Dendritic cell treated with granulocyte-macrophage colony-stimulating factor and Interleukin-4, amounts not matched to agents 40 ng/mL and 50 ng/mL, for 4 days (primary cell): ENCODE data around the gene TECPR2.

Experiments used
- H3K27ac Mint-ChIP-seq: one replicate; pipeline ENCODE4 v1.8.0; 2022; ENCODE audit warnings: mild to moderate bottlenecking, mixed read lengths
- H3K27me3 Mint-ChIP-seq: one replicate; pipeline ENCODE4 v1.8.0; 2022; ENCODE audit warnings: mild to moderate bottlenecking, mixed read lengths
- H3K36me3 Mint-ChIP-seq: one replicate; pipeline ENCODE4 v1.8.0; 2022; ENCODE audit warnings: low read depth, mixed read lengths
- H3K4me1 Mint-ChIP-seq: one replicate; pipeline ENCODE4 v1.8.0; 2022; ENCODE audit warnings: low read depth, mixed read lengths
- H3K4me3 Mint-ChIP-seq: one replicate; pipeline ENCODE4 v1.8.0; 2022; ENCODE audit warnings: mild to moderate bottlenecking, moderate library complexity, mixed read lengths
- H3K9me3 Mint-ChIP-seq: one replicate; pipeline ENCODE4 v1.8.0; 2022; ENCODE audit warnings: mixed read lengths
- intact Hi-C: fragments of 100-400 bp; cut with micrococcal nuclease; formaldehyde crosslinking; loops from one replicate; pipeline ENCODE4 v1.15.0; 2022

Gene TECPR2

GRCh38 chr14:102408724-102409123, 46.0 kb downstream of the TECPR2 start:
- no peaks in the 10 kb centered on the region for H3K27me3 Mint-ChIP-seq
- no peak overlapping the region for H3K27ac Mint-ChIP-seq
- H3K9me3 Mint-ChIP-seq = peaks cover under 1% of the 10 kb centered on the region
- H3K4me3 Mint-ChIP-seq = no peak overlapping the region
- H3K4me1 Mint-ChIP-seq = peaks cover 9% of the 10 kb centered on the region
- peaks cover 40% of the 10 kb centered on the region for H3K36me3 Mint-ChIP-seq
- intact Hi-C loops = no loop called here

GRCh38 chr14:102415671-102416070, 52.9 kb downstream of the TECPR2 start:
- intact Hi-C loops = no loop called here
- H3K27ac Mint-ChIP-seq = no peak overlapping the region

GRCh38 chr14:102417001-102417431, 54.3 kb downstream of the TECPR2 start:
- Mint-ChIP-seq H3K27me3 (no peaks in the 10 kb centered on the region), H3K4me1 (no peaks in the 10 kb centered on the region), H3K9me3 (no peaks in the 10 kb centered on the region), H3K4me3 (no peak overlapping the region), H3K36me3 (peaks cover 61% of the 10 kb centered on the region), H3K27ac (no peak overlapping the region)
- intact Hi-C loops = no loop called here

More at GRCh38 chr14:102415671-102416070, 52.9 kb downstream of the TECPR2 start:
- no peak overlapping the region for H3K4me3 Mint-ChIP-seq
- no peaks in the 10 kb centered on the region for H3K4me1 Mint-ChIP-seq
- peaks cover 64% of the 10 kb centered on the region for H3K36me3 Mint-ChIP-seq
- no peaks in the 10 kb centered on the region for H3K27me3 Mint-ChIP-seq
- H3K9me3 Mint-ChIP-seq = no peaks in the 10 kb centered on the region

GRCh38 chr14:102417646-102418045, 54.9 kb downstream of the TECPR2 start:
- Mint-ChIP-seq H3K36me3 (peaks cover 58% of the 10 kb centered on the region), H3K27ac (no peak overlapping the region), H3K4me3 (no peak overlapping the region), H3K4me1 (no peaks in the 10 kb centered on the region), H3K9me3 (no peaks in the 10 kb centered on the region), H3K27me3 (no peaks in the 10 kb centered on the region)
- intact Hi-C loops = no loop called here

- Mint-ChIP-seq H3K9me3 (no peaks in the 10 kb centered on the region), H3K27me3 (no peaks in the 10 kb centered on the region), H3K4me1 (no peaks in the 10 kb centered on the region), H3K36me3 (peaks cover 58% of the 10 kb centered on the region), H3K4me3 (no peak overlapping the region), H3K27ac (no peak overlapping the region)
- intact Hi-C loops = no loop called here
Observed at GRCh38 chr14:102418169-102418852, 55.6 kb downstream of the TECPR2 start.

GRCh38 chr14:102418853-102419240, 56.1 kb downstream of the TECPR2 start:
- peaks cover 58% of the 10 kb centered on the region for H3K36me3 Mint-ChIP-seq
- no peaks in the 10 kb centered on the region for H3K9me3 Mint-ChIP-seq
- no peak overlapping the region for H3K27ac Mint-ChIP-seq
- no peak overlapping the region for H3K4me3 Mint-ChIP-seq
- intact Hi-C loops = no loop called here
- H3K4me1 Mint-ChIP-seq = no peaks in the 10 kb centered on the region
- H3K27me3 Mint-ChIP-seq = no peaks in the 10 kb centered on the region

GRCh38 chr14:102419276-102419675, 56.5 kb downstream of the TECPR2 start:
- Mint-ChIP-seq H3K4me3 (no peak overlapping the region), H3K27me3 (no peaks in the 10 kb centered on the region), H3K36me3 (peaks cover 57% of the 10 kb centered on the region), H3K9me3 (no peaks in the 10 kb centered on the region), H3K4me1 (no peaks in the 10 kb centered on the region), H3K27ac (no peak overlapping the region)
- intact Hi-C loops = no loop called here

GRCh38 chr14:102419716-102420115, 57.0 kb downstream of the TECPR2 start:
- Mint-ChIP-seq H3K4me3 (no peak overlapping the region), H3K27ac (no peak overlapping the region), H3K27me3 (no peaks in the 10 kb centered on the region), H3K4me1 (no peaks in the 10 kb centered on the region), H3K36me3 (peaks cover 57% of the 10 kb centered on the region), H3K9me3 (no peaks in the 10 kb centered on the region)
- intact Hi-C loops = no loop called here

GRCh38 chr14:102421411-102422057, 58.8 kb downstream of the TECPR2 start:
- H3K9me3 Mint-ChIP-seq = no peaks in the 10 kb centered on the region
- H3K36me3 Mint-ChIP-seq = peaks cover 57% of the 10 kb centered on the region
- H3K27ac Mint-ChIP-seq = no peak overlapping the region
- H3K4me3 Mint-ChIP-seq = no peak overlapping the region
- intact Hi-C loops = no loop called here
- no peaks in the 10 kb centered on the region for H3K4me1 Mint-ChIP-seq
- no peaks in the 10 kb centered on the region for H3K27me3 Mint-ChIP-seq

- no peaks in the 10 kb centered on the region for H3K9me3 Mint-ChIP-seq
- no peaks in the 10 kb centered on the region for H3K4me1 Mint-ChIP-seq
- no peak overlapping the region for H3K27ac Mint-ChIP-seq
- no peak overlapping the region for H3K4me3 Mint-ChIP-seq
- H3K36me3 Mint-ChIP-seq = peaks cover 60% of the 10 kb centered on the region
- intact Hi-C loops = no loop called here
- H3K27me3 Mint-ChIP-seq = no peaks in the 10 kb centered on the region
Observed at GRCh38 chr14:102424520-102424919, 61.8 kb downstream of the TECPR2 start.

GRCh38 chr14:102424923-102425322, 62.2 kb downstream of the TECPR2 start:
- intact Hi-C loops = no loop called here
- no peak overlapping the region for H3K27ac Mint-ChIP-seq
- no peaks in the 10 kb centered on the region for H3K9me3 Mint-ChIP-seq
- H3K4me1 Mint-ChIP-seq = no peaks in the 10 kb centered on the region
- peaks cover 59% of the 10 kb centered on the region for H3K36me3 Mint-ChIP-seq
- H3K4me3 Mint-ChIP-seq = no peak overlapping the region
- H3K27me3 Mint-ChIP-seq = no peaks in the 10 kb centered on the region

- intact Hi-C loops = no loop called here
- Mint-ChIP-seq H3K27ac (no peak overlapping the region), H3K36me3 (peaks cover 63% of the 10 kb centered on the region), H3K9me3 (no peaks in the 10 kb centered on the region), H3K4me3 (no peak overlapping the region), H3K4me1 (no peaks in the 10 kb centered on the region), H3K27me3 (no peaks in the 10 kb centered on the region)
Observed at GRCh38 chr14:102426796-102427195, 64.1 kb downstream of the TECPR2 start.

- Mint-ChIP-seq H3K27ac (no peak overlapping the region), H3K9me3 (no peaks in the 10 kb centered on the region), H3K4me1 (no peaks in the 10 kb centered on the region), H3K36me3 (peaks cover 71% of the 10 kb centered on the region), H3K4me3 (no peak overlapping the region), H3K27me3 (no peaks in the 10 kb centered on the region)
- intact Hi-C loops = no loop called here
Observed at GRCh38 chr14:102427642-102428041, 64.9 kb downstream of the TECPR2 start.

GRCh38 chr14:102430212-102430908, 67.6 kb downstream of the TECPR2 start:
- Mint-ChIP-seq H3K36me3 (peaks cover 78% of the 10 kb centered on the region), H3K4me1 (no peaks in the 10 kb centered on the region), H3K27me3 (no peaks in the 10 kb centered on the region), H3K27ac (no peak overlapping the region), H3K4me3 (no peak overlapping the region), H3K9me3 (no peaks in the 10 kb centered on the region)
- intact Hi-C loops = no loop called here
